Measurements from ENCODE around the gene RALGAPA1. TPM values are rescaled to one million over a fixed set of nuclear protein-coding genes. Genes with fewer than 3 reads are reported as not detected.

RALGAPA1 gene
- total and polyA plus RNA-seq, 9 of the 15 experiments (the other 6 are each of a cell fraction or from before 2014, with no cell fraction given), result 2.5 to 16.3 (median 6.2) TPM

- TF ChIP-seq PRDM10 (IDR thresholded peaks at IDR 0.05; ENCODE audit: partially characterized antibody), result no peak
- TF ChIP-seq PHB (CRISPR knock-in tag; IDR thresholded peaks at IDR 0.05), result no peak
- TF ChIP-seq ZNF121 (CRISPR knock-in tag; conservative IDR thresholded peaks at IDR 0.05), result no peak
- no peak for TF ChIP-seq PHF20 (IDR thresholded peaks at IDR 0.05; ENCODE audit: partially characterized antibody)
- TF ChIP-seq PHF21A (IDR thresholded peaks at IDR 0.05; ENCODE audit: borderline replicate concordance, low read depth), result no peak
- no peak for TF ChIP-seq GABPB2 (CRISPR knock-in tag; conservative IDR thresholded peaks at IDR 0.05)
- no peak for TF ChIP-seq HMGN3 (IDR thresholded peaks at IDR 0.05; ENCODE audit: borderline replicate concordance, extremely low read depth, insufficient read length, low read depth, low read length)
These were observed 276.9 kb downstream of the RALGAPA1 start (continued) for GRCh38 chr14:35531960-35532747.

All from K562 (cell line).